Stimulated activated CD4-positive, alpha-beta T cell treated with anti-CD3 and anti-CD28 coated beads, Interleukin-15, amount 100 ng/mL, for 1 hour (primary cell): ENCODE results near the gene KATNB1.
A peak's percentile ranks its signal among the peaks of the same experiment; 100 is the strongest.

Source experiments
- DNase-seq, 2 donors: peaks; one replicate each; pipeline ENCODE4 v3.0.0-alpha.2; 2020; ENCODE audit warnings: low read depth in 1 of 2, low spot score in 1 of 2

Gene KATNB1

GRCh38 chr16:57755726-57756423, 20.3 kb downstream of the KATNB1 start:
- no peak for DNase-seq

GRCh38 chr16:57756424-57757325, 21.1 kb downstream of the KATNB1 start:
- DNase-seq, result no peak

- DNase-seq, result peak; percentile 83 to 85
Observed at GRCh38 chr16:57757326-57757786, 21.8 kb downstream of the KATNB1 start.

GRCh38 chr16:57757883-57758282, 22.3 kb downstream of the KATNB1 start:
- no peak for DNase-seq

DNA sequence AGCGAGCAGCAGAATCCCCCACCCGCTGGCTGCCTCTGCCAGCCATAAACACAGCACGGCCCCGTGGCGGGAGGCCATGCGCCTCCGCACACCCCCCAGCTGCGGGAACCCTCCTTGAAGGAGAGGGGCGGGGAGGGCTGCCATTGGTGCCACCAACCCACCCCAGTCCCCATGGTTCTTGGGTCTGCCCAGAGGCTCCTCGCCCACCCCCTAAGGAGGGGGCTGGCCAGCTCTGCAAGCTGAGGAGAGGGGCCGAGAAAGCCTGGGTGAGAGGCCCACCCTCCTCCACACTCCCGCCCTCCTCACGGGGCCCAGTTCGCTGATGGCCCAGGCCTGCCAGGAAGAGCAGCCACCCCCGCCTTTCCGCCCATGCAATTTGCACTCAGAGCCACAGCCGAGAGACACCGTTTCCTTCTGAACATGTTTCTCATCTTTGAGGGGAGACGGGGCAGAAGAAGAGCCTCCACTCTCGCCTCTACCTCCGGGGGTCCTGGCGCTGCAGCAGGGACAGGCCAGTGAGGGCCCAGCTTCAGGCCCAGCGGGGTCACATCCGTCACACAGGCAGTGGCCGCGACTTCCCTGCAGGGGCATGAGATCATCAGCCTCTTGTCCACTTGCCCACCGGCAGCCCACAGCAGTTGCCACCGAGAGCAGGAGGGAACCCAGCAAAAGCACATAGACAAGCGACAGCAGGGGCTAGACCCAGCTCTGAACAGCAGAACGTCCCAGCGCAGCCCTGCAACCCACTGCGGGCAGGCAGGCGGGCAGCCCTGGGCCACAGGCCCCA, 23.0 kb downstream of the KATNB1 start:
- no peak for DNase-seq

GRCh38 chr16:57759131-57759530, 23.6 kb downstream of the KATNB1 start:
- DNase-seq, result no peak

DNA sequence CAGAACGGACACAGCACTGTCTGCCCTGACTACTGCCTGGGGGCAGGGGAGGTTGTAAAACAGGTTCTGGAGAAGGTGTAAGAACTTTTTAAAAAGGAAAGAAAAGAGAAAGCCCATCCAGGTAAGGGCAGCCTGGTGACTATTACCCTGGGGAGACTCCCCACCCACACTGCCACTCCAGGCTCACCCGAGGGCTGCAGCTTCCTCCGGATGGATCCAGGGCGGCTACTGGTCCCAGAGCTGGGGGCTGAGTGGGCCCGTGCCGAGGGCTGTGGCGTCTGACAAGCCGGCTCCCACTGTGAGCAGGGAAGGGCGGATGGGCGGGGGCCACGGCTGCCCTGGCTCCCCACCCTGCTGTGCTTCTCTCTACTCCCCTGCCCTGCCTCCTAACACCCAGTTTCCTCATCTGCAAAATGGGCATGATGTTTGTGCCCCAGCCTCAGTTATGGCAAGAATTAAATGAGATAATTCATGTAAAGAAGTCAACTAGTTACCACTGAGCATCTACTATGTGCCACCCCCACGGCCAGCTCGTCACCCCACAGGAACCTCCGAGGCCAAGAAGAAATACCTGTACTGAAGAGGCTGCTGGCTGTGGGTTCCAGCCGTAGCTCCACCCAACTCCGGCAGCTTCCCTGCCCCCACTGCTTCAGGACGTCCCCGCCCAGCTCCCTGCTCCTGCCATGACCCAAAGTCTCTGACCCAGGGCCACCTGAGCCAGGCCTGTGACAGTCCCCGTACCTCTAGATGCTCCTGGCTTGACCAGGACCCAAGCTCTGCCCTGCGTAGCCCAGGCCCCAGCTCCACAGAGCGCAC, 24.2 kb downstream of the KATNB1 start:
- no peak for DNase-seq

DNA sequence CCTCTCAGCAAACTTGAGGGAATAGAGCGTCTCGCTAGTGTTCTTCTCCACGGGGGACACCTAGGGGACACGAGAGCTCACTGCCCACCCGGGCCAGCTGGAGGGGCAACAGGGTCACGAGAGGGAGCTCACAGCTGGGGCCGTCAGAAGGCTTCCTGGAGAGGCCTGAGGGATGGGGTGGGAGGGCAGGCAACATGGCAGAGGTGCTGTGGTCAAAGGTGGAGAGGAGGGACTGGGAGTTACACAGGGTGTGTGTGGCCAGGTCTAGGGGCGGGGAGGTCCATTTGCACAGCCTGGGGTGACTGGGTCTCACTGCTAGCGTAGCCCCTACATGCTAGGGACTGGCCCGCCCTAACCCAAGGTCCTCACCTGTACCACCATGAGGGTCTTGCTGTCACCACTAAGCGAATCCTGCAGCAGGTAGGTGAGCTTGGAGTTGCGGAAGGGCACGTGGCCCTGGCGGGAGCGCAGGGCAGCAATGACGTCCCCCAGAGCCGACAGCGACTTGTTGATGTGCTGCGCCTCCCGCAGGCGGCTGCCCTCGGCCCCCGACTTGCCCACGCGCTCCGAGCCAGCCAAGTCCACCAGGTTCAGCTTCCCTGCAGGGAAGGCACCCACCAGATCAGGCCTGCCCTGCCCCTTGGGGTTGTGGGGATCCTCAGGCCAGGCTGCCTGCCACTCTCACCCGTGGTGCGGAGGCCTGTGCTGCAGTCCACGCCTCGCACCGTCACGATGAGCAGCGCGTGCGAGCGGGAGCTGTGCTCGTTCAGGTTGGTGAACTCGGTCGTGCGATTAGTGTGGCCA, 25.0 kb downstream of the KATNB1 start:
- no peak for DNase-seq

DNA sequence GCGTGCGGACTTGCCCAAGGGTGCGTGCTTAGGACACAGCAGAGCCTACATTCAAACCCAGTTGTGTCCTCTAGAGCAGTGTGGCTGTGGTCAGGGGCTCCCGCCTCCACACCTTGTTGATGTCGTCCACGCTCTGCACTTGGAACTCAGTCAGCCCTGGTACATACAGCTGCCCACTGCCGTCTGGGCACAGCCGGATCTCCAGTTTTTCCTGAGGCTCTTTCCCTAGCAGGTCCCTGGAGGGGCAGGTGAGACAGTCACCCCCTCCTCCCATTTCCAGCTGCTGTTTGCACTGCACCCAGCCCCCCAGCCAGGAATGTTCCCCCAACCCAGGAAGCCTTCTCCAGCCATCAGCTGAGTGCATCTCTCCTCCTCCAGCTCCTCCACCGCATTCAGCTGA, 25.7 kb downstream of the KATNB1 start:
- no peak for DNase-seq

DNA sequence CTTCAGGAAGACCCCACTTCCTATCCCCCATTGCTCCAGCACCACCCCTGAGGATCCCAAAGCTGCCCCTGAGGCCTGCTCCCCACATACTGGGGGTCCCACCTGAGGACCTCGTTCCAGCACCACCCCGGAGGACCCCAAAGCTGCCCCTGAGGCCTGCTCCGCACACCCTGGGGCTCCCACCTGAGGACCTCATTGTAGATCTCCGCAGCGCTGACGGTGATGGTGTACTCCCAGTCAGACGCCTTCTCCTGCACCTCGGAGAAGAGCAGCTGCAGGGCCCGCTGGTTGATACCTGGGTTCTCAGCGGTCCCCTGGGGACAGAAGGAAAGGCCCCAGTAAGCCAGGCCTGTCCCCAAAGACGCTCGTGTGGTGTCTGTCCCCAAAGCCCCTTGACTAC, 26.4 kb downstream of the KATNB1 start:
- no peak for DNase-seq

DNA sequence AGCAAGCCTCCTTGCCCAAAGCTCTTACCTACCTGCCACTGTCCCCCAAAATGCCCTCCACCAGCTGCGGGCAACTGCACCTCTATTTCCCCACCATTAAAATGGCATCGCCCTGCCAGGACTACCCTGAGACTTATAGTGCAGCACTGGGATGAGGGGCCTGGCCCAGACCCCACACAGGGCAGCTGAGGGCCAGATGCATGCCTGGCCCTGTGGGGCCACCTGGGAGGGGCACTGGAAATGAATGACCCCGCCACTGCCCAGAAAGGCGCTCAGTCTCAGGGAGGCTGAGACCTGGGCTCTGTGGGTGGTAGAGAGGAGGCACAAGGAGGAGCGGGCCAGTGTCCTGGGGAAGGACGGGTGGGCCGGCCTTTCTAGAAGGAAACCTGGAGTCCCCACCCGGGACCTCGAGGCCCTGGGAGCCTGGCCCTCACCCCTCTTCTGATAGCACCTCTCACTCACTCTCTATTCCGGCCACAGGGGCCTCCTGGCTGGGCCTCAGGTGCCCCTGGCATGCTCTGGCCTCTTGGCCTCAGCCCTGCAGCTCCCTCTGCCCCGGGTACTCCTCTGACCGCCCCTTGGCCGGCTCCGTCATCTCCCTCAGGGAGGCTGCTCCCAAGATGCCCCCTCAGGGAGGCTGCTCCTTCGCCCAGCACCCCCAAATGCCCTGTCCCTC, 26.9 kb downstream of the KATNB1 start:
- no peak for DNase-seq

DNA sequence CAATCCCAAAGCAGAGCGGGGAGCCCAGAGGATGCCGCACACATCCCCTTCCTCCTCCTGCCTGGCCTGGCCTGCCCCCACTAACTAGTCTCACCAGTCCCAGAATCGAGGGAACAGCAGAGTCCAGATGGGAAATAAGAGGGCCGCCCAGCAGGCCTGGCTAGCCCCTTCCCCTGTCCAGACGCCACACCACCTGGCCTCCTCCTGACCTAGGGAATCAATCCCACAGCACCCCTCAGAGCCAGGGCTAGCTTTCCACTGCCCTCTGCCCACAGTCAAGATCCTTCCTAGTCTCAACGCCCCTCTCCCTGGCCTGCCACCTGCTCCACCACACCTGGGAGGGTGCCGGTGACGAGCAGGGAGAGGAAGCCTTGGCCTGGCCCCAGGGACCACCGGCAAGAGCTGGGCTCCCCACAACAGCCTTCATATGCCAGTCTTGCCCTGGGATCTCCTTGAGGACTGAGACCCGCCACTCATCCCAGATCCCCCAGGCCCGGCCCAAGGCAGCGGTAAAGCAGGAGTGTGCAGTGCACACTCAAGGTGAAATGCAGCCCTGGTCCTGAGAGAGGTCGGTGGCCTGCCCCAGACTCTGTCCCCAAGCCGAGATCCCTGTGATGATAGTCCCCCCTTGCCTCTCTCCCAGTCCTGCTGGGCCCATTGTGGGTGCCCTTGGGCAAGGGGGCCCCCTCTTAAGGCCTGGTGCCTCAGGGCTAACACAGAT, 27.9 kb downstream of the KATNB1 start:
- no peak for DNase-seq

DNA sequence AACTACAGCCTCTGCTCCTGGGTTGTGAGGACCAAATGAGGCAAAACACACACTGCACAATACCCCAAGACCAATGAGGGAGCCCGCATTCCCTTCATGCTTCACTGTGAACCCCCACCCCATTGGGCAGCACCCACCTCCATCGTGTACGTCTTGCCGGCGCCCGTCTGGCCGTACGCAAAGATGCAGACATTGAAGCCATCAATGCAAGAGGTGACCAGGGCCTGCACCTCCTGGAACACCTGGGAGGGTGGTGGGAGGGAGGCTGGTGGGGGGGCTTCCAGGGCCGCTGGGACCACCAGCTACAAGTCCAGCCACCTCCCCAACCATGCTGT, 28.4 kb downstream of the KATNB1 start:
- DNase-seq, result no peak

GRCh38 chr16:57764341-57765159, 29.0 kb downstream of the KATNB1 start:
- no peak for DNase-seq

DNA sequence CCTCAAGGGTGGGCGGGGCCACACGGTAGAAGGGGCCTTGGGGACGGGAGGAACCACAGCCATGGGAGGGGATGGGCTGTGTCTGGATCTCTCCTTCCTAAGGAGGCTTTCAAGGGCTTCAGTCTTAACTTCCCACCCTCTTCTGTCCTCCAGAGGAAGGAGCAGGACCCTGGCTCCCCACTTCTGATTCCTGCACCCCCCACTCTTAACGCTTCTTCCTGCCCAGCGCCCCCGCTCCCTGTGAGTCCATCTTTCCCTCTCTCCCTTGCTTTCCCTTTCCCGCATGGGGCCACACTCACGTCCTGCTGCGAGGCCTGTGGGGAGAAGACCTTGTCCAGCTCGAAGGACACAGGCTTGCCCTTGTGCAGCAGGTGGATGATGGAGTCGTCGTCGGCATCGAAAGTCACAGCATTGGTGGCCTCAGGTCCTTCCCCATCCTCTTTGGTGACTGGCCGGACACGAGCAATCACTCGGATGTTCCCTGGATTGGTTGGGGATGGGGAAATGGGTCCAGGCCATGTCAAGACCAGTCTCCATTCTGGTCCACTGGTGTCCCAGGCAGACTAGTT, 29.7 kb downstream of the KATNB1 start:
- no peak for DNase-seq

GRCh38 chr16:57766714-57767348, 31.3 kb downstream of the KATNB1 start:
- no peak for DNase-seq

- no peak for DNase-seq
Observed at GRCh38 chr16:57769541-57770145, 34.1 kb downstream of the KATNB1 start.
